ENCODE data around the gene BTC. TPM values are rescaled to one million over a fixed set of nuclear protein-coding genes. Genes with fewer than 3 reads are reported as not detected.
A peak's percentile ranks its signal among the peaks of the same experiment; 100 is the strongest.

Gene BTC
- total and polyA plus RNA-seq, 5 donors, result 0.25 to 0.59 (median 0.36) TPM

DNA sequence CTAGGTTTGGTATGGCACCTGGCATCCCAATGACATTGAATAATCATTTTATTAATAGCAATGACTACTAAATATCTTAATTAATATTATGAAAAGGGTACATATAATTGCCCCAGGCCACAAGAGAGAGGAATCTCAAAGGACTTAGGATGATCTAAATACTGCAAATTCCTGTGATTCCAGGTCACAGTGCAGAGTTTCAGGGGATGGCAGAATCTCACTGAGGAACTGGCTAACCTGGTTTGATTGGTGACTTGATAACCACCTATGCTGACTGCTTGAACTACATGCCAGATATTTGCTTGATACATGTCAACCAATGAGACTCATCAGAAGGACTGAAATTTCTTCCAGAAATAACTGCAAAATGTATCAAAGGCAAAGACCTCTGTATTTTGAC, 37.2 kb downstream of the BTC start:
- H3K4me3 ChIP-seq (ENCODE audit: low read length), result no peak overlapping the region
- intact Hi-C loops (cut with DNase I), result no loop called here
- no peaks in the 10 kb centered on the region for H3K9me3 ChIP-seq (ENCODE audit: control insufficient read depth, low read length)
- ATAC-seq (no peak), DNase-seq (no peak)
- no peaks in the 10 kb centered on the region for H3K4me1 ChIP-seq (ENCODE audit: control insufficient read depth, insufficient read depth, low read length)
- no peak overlapping the region for H3K27ac ChIP-seq (ENCODE audit: low read length)
- no peaks in the 10 kb centered on the region for H3K27me3 ChIP-seq (ENCODE audit: control insufficient read depth, insufficient read depth)

DNA sequence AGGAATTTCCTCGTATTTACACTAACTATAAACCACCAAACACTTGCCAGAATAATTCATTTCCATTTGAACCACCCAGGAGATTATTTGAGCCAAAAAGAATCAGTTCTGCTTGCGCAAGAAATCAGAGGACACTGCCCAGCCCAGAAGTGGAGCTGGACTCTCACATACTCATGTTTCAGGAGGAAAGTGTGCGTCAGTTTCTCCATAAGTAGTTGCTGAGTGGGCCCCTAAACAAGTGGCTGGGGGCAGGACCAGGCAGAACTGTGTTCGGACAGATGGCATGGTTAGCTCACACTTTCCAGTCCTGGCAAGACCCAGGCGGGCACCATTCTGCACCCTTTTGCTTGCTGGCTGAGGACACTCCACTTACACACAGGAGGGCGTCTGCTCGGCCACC, 38.8 kb downstream of the BTC start:
- Histone ChIP-seq H3K27me3 (ENCODE audit: control insufficient read depth, insufficient read depth) (no peaks in the 10 kb centered on the region), H3K4me3 (ENCODE audit: low read length) (no peak overlapping the region), H3K4me1 (ENCODE audit: control insufficient read depth, insufficient read depth, low read length) (no peaks in the 10 kb centered on the region), H3K9me3 (ENCODE audit: control insufficient read depth, low read length) (no peaks in the 10 kb centered on the region), H3K27ac (ENCODE audit: low read length) (no peak overlapping the region)
- intact Hi-C loops (cut with DNase I), result no loop called here
- ATAC-seq (peak in 1 of 2 donors; percentile 81), DNase-seq (peak; percentile 20 to 60 (median 30))
- WGBS, result 63% methylated on average over 7 of the region's 7 CpGs

DNA sequence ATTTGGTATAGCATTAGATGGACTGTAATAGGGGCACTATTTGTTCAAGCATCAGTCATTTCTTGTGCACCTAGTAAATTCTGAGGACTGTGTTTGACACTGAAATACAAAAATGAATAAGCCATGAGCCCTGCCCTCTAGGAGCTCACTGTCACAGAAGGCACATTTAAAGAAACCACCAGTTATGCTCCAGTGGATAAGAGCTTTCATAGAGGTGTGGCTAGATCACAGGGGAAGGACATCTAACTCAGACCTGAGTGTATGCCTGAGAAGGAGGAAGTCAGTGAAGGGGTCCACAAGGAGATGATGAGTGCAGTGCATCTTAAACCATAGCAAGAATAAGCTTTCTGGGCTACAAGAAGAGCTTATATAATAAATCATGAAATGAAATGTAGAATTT, 40.1 kb downstream of the BTC start:
- Histone ChIP-seq H3K9me3 (ENCODE audit: control insufficient read depth, low read length) (no peaks in the 10 kb centered on the region), H3K4me1 (ENCODE audit: control insufficient read depth, insufficient read depth, low read length) (no peaks in the 10 kb centered on the region), H3K27me3 (ENCODE audit: control insufficient read depth, insufficient read depth) (no peaks in the 10 kb centered on the region), H3K27ac (ENCODE audit: low read length) (no peak overlapping the region), H3K4me3 (ENCODE audit: low read length) (no peak overlapping the region)
- DNase-seq (no peak), ATAC-seq (no peak)
- intact Hi-C loops (cut with DNase I), result no loop called here

DNA sequence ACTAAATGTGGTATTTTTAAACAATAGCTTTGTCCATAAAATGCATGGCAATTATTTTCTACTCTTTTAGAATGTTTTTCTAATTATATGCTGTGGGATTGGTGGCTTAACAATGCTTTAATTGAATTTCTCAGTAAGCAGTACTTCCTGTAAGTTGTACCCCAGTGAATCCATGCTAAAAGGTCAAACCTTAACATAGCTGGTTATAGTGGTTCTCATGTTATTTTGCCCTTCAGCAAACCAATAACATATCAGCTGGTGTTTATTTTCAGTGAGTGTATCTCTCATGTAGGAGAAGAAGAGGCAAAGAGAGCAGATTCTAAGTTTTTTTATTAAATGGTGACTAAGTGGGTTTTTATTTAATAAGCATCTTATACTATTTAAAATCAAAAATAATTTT, 41.5 kb downstream of the BTC start:
- intact Hi-C loops (cut with DNase I), result no loop called here
- DNase-seq (no peak), ATAC-seq (no peak)

DNA sequence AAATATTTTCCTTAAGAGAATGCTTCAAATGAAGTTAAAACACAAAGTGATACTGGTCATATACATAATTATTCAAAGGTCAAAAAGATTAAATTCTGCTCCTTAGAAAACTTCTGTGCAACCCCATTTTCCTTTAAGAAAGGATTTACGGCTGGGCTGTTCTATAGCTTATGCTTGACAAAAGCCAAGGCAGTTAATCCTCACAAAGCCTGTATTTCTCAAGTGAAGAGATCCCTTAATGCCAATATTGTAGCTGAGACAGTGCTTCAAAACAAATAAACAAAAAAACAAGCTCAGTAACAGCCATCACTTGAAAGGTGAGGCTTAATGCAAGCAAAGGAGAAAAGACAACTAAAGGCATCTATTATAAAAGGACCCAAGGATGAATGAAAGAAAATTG, 42.5 kb downstream of the BTC start:
- ATAC-seq (no peak), DNase-seq (no peak)
- H3K27ac ChIP-seq (ENCODE audit: low read length), result no peak overlapping the region
- H3K9me3 ChIP-seq (ENCODE audit: control insufficient read depth, low read length), result no peaks in the 10 kb centered on the region
- intact Hi-C loops (cut with DNase I), result no loop called here
- H3K27me3 ChIP-seq (ENCODE audit: control insufficient read depth, insufficient read depth), result no peaks in the 10 kb centered on the region
- 88% methylated on average over 1 of the region's 1 CpG for whole genome bisulfite sequencing
- no peak overlapping the region for H3K4me3 ChIP-seq (ENCODE audit: low read length)
- no peaks in the 10 kb centered on the region for H3K4me1 ChIP-seq (ENCODE audit: control insufficient read depth, insufficient read depth, low read length)

More for the DNA sequence above, 41.5 kb downstream of the BTC start:
- no peak overlapping the region for H3K4me3 ChIP-seq (ENCODE audit: low read length)
- no peaks in the 10 kb centered on the region for H3K9me3 ChIP-seq (ENCODE audit: control insufficient read depth, low read length)
- no peaks in the 10 kb centered on the region for H3K4me1 ChIP-seq (ENCODE audit: control insufficient read depth, insufficient read depth, low read length)
- H3K27me3 ChIP-seq (ENCODE audit: control insufficient read depth, insufficient read depth), result no peaks in the 10 kb centered on the region
- H3K27ac ChIP-seq (ENCODE audit: low read length), result no peak overlapping the region

DNA sequence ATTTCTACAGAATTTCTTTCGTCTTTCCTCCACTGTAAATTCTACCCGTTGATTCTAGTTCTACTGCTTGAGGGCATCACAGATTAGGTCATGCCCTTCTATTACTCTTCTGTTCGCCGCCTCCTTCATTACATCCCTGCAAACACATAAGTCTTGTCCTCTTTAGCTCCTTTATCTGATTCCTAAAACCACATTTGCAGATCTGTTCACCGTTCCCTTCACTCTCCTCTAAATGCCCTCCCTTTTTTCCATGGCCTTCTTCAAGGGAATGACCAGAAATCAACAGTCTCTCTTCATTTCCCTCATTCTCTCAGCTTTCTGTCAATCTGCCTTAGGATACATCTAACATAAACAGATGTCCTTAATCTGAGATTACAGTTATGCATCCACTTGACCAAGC, 43.1 kb downstream of the BTC start:
- intact Hi-C loops (cut with DNase I), result no loop called here
- WGBS, result 65% methylated on average over 5 of the region's 5 CpGs

DNA sequence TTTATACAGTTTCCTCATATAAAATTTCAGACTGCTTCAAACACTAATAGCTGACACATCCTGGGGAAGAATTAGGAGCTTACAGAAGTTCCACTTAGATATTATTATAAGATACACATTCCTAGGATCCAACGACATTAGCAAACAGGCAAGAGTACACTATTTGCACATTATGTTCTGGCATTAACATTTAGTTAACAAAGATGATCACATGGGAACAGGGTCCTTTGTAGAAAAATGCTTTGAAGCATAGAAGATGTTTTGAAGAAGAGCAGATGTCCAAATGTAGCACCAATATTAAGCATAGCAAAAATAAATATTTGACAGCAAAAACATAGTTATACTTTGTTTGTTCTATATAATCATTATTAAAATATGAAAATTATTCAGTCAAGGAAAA, 52.1 kb downstream of the BTC start:
- Histone ChIP-seq H3K27me3 (ENCODE audit: control insufficient read depth, insufficient read depth) (no peaks in the 10 kb centered on the region), H3K4me1 (ENCODE audit: control insufficient read depth, insufficient read depth, low read length) (no peaks in the 10 kb centered on the region), H3K27ac (ENCODE audit: low read length) (no peak overlapping the region), H3K4me3 (ENCODE audit: low read length) (no peak overlapping the region), H3K9me3 (ENCODE audit: control insufficient read depth, low read length) (no peaks in the 10 kb centered on the region)
- no peak for ATAC-seq
- DNase-seq, result no peak
- WGBS, result 58% methylated on average over 1 of the region's 1 CpG
- intact Hi-C loops (cut with DNase I), result no loop called here

More for the DNA sequence above, 43.1 kb downstream of the BTC start:
- DNase-seq (no peak), ATAC-seq (no peak)
- Histone ChIP-seq H3K9me3 (ENCODE audit: control insufficient read depth, low read length) (no peaks in the 10 kb centered on the region), H3K27ac (ENCODE audit: low read length) (no peak overlapping the region), H3K27me3 (ENCODE audit: control insufficient read depth, insufficient read depth) (no peaks in the 10 kb centered on the region), H3K4me1 (ENCODE audit: control insufficient read depth, insufficient read depth, low read length) (no peaks in the 10 kb centered on the region), H3K4me3 (ENCODE audit: low read length) (no peak overlapping the region)

DNA sequence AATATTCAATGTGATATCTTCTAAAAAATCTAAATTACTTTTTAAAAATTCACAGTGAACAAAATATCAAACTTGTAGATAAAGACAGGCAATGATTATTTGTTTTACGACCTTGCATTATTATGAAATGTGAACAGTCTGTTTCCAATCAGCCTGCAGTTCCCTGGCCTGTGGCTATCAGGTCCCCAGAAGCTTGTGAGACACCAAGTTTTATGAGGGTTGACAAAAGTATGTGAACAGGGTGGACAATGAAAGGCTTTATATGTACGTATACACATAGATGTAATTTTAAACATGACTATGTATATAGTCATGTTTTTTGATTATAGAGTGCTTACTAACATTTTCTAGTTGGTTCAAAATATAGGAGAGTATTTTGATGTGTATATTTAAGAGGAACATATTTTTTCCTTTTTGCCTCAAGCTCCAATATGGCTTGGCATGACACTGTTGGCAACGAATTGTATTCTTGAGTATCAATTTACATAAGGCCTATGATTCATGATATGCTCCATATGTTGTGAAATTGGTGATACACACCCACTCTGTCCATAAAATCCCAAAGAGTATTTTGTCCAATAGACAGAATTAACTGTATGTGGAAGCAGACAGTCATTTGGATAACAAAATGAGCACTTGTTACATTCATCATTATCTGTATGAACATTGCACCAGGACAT, 55.7 kb downstream of the BTC start:
- Histone ChIP-seq H3K9me3 (ENCODE audit: control insufficient read depth, low read length) (no peaks in the 10 kb centered on the region), H3K27ac (ENCODE audit: low read length) (no peak overlapping the region), H3K27me3 (ENCODE audit: control insufficient read depth, insufficient read depth) (no peaks in the 10 kb centered on the region), H3K4me3 (ENCODE audit: low read length) (no peak overlapping the region), H3K4me1 (ENCODE audit: control insufficient read depth, insufficient read depth, low read length) (no peaks in the 10 kb centered on the region)
- WGBS, result 69% methylated on average over 3 of the region's 3 CpGs
- intact Hi-C loops (cut with DNase I), result no loop called here
- DNase-seq (no peak), ATAC-seq (no peak)

DNA sequence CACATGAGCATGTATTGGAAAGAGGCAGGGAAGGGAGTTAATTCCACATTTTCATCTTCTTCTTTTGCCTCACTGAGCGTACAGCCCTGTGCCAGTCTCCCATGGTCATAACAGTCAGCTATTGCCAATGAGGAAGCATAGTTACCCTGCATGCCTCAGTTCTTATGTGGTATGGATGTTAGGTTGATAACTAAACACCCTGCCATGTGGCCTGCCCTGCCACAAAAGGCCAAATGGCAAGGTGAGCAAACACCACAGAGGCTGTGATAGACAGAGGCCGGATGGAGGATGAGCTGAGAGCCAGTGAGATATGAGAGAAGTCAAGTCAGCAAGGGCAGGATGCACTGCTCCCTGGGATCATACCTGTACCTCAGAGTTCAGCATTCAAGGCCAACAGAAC, 59.3 kb downstream of the BTC start:
- H3K27ac ChIP-seq (ENCODE audit: low read length), result no peak overlapping the region
- H3K27me3 ChIP-seq (ENCODE audit: control insufficient read depth, insufficient read depth), result no peaks in the 10 kb centered on the region
- no peak overlapping the region for H3K4me3 ChIP-seq (ENCODE audit: low read length)
- DNase-seq, result peak in 1 of 3 donors; percentile 5
- no peaks in the 10 kb centered on the region for H3K4me1 ChIP-seq (ENCODE audit: control insufficient read depth, insufficient read depth, low read length)
- H3K9me3 ChIP-seq (ENCODE audit: control insufficient read depth, low read length), result no peaks in the 10 kb centered on the region
- intact Hi-C loops (cut with DNase I), result no loop called here
- ATAC-seq, result no peak
- WGBS, result 74% methylated on average over 2 of the region's 2 CpGs

DNA sequence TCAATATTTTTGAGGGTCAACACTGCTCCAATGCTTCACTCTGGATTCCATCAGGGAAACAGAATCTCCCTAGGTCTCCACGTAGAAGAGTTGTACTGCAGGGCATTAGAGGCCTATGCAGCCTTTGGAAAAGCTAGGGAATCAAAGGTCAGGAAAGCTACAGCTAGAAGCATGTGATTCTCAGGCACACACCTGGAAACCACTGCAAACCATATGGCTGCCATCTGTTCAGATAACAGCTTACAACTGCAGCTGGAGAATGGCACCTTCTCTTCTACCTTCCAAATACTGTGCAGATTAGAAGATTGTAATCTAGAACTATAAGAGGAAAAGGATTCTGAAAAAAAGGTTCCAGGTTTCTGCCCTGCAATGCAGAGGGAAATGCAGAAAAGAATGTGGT, 60.6 kb downstream of the BTC start:
- no peaks in the 10 kb centered on the region for H3K27me3 ChIP-seq (ENCODE audit: control insufficient read depth, insufficient read depth)
- DNase-seq (no peak), ATAC-seq (no peak)
- WGBS, result 70% methylated on average over 1 of the region's 1 CpG
- intact Hi-C loops (cut with DNase I), result no loop called here
- no peaks in the 10 kb centered on the region for H3K9me3 ChIP-seq (ENCODE audit: control insufficient read depth, low read length)
- H3K4me1 ChIP-seq (ENCODE audit: control insufficient read depth, insufficient read depth, low read length), result no peaks in the 10 kb centered on the region
- no peak overlapping the region for H3K4me3 ChIP-seq (ENCODE audit: low read length)
- no peak overlapping the region for H3K27ac ChIP-seq (ENCODE audit: low read length)

DNA sequence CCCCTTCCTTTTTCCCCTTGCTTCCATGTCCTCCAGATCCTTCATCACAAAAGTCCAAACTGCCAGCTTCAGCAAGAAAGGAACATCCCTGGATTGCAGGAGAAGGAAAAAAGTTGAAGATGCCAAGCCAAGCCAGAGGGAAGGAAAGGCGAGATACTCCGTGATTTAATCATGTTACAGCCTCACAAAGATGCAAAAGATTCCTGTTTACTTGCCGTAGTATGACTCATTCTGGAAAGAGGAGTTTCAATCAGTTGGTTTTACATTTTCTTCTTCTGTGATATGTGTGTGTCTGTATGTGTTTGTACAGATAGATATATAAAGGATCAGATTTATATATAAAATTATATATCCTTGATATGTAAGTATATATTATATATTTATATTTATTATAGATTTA, 69.3 kb downstream of the BTC start:
- Histone ChIP-seq H3K4me1 (ENCODE audit: control insufficient read depth, insufficient read depth, low read length) (no peaks in the 10 kb centered on the region), H3K27me3 (ENCODE audit: control insufficient read depth, insufficient read depth) (no peaks in the 10 kb centered on the region), H3K9me3 (ENCODE audit: control insufficient read depth, low read length) (no peaks in the 10 kb centered on the region), H3K27ac (ENCODE audit: low read length) (no peak overlapping the region), H3K4me3 (ENCODE audit: low read length) (no peak overlapping the region)
- intact Hi-C loops (cut with DNase I), result no loop called here
- WGBS, result 72% methylated on average over 3 of the region's 3 CpGs
- no peak for ATAC-seq
- DNase-seq, result no peak

DNA sequence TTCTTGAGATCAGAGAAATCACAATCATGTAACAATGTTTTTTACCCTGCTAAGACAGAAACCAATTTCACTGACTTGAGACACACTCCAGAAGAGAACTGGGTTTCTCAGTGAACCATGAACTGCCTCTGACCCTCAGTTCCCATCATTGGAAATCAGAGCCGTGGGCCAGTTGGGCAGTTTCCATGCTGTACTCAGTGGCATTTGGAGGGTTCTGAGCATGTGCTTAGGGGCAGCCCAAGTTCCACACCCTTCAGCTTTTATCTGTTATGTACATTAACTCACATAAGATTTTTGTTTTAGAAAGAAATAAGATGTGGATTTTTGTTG, 77.9 kb downstream of the BTC start:
- WGBS, result 57% methylated on average over 1 of the region's 1 CpG
- ATAC-seq (no peak), DNase-seq (no peak)
- Histone ChIP-seq H3K27me3 (ENCODE audit: control insufficient read depth, insufficient read depth) (no peaks in the 10 kb centered on the region), H3K4me1 (ENCODE audit: control insufficient read depth, insufficient read depth, low read length) (no peaks in the 10 kb centered on the region), H3K9me3 (ENCODE audit: control insufficient read depth, low read length) (no peaks in the 10 kb centered on the region), H3K27ac (ENCODE audit: low read length) (no peak overlapping the region), H3K4me3 (ENCODE audit: low read length) (no peak overlapping the region)
- intact Hi-C loops (cut with DNase I), result no loop called here
